ENCODE data around the gene MAPKAPK2. TPM values are rescaled to one million over a fixed set of nuclear protein-coding genes. Genes with fewer than 3 reads are reported as not detected.

Gene MAPKAPK2
- polyA plus RNA-seq, 1 donor: 71.1 TPM

DNA sequence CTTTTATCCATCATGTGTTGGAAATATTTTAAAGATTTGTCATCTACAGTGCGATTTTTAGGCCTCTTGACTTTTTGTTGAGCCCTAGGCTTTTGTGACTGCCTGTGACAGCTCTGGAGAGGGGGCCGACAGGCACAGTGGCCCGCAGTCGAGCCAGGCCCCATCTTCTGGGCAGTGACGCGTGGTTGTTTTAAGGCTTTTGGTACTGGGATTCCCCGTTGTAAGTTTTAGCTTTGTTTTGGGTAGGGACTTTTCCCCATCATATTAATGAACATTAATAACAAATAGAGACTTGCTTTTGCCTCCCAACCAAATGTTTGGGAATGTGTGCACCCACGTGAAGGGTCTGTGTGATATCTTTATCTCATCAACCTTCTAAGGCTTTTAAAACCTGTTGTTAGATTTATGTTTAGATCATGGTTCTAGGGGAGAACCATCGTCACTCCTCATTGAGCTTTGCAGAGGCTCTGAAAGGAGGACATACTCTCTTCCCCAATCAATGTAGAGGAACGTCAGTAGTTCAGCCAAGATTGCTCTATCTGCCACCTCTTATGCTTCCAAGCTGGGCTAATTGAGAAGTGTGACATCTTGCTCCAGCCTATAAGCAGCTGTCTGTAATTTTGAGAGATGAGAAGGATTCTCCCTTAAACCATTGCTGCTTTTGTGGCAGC, 34.6 kb downstream of the MAPKAPK2 start:
- DNase-seq: no peak

DNA sequence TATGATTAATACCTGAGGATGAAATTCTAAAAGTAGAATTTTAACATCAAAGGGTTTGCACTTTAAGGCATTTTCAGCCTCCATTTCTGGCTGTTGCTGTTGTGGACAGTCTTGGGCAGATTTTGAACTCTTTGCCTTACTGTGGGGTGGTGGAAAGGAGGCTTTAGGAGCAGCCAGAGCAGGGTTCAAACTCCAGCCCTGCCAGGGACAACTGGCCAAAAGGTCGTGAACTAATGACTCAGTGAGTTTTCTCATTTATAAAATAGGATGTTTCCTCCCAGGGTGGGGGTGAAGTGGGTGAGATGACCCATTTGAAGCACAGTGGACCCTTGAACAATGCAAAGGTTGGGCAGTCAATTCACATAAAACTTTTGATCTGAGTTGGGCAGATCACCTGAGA, 36.7 kb downstream of the MAPKAPK2 start:
- no peak for DNase-seq

DNA sequence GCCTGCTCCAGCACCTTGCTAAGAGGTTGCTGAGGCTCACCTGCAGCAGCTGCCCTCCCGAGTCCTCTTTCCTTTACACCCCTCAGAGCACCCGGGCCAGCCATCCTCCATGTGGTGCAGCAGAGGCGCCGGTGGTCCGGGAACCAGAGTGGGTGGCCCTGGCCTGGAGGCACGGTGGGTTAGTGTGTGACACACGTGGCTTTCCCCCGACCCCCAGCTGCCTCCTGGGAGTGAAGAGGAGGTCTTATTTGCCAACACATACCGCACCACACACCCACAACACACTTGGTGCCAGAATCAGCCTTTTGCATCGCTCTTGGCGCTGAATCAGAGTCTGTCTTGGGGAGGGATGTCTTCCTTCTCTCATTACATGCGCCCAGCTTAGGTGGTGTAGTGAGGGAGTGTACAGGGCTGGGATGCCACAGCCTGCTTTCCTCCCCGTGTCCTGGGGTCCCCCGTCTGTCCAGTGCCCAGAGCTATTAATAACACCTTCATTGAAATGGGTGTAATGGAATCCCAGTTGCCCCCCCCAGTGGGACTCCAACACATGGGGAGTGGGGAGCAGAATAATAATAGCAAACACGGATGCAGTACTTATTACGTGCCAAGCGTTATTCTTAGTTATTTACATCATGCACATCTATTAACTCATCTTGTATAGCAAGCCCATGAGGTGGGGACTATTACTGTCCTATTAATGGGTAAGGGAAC, 38.2 kb downstream of the MAPKAPK2 start:
- no peak for DNase-seq

DNA sequence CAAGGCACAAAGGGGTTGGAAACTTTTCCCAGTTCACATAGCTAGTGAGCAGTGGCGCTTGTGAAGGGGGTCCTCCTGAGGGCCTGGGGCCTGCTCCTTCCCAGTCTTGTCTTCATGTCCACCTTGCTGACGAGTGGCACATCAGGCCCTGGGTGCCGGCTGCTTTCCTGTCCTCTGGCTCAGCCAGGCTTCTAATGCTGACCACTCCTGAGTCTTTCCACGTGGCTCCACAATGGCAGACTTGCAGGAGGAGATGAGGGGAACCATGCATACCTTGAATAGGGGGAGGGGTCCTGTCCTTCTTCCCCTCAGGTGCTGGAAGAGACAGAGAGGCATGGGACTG, 38.7 kb downstream of the MAPKAPK2 start:
- no peak for DNase-seq

- DNase-seq: no peak
Observed at GRCh38 chr1:206723805-206724472, 39.2 kb downstream of the MAPKAPK2 start.

GRCh38 chr1:206725109-206725963, 40.6 kb downstream of the MAPKAPK2 start:
- no peak for DNase-seq

GRCh38 chr1:206727981-206728696, 43.4 kb downstream of the MAPKAPK2 start:
- no peak for DNase-seq

DNA sequence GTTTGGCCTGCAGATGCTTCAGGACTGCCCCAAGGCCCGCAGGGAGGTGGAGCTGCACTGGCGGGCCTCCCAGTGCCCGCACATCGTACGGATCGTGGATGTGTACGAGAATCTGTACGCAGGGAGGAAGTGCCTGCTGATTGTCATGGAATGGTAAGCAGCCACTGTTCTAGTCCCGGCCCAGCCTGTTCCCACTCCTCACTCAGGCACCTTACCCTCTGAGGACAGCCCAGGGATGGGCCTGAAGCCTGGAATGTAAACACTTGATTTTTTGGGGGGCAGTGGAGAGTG, 43.9 kb downstream of the MAPKAPK2 start:
- no peak for DNase-seq

DNA sequence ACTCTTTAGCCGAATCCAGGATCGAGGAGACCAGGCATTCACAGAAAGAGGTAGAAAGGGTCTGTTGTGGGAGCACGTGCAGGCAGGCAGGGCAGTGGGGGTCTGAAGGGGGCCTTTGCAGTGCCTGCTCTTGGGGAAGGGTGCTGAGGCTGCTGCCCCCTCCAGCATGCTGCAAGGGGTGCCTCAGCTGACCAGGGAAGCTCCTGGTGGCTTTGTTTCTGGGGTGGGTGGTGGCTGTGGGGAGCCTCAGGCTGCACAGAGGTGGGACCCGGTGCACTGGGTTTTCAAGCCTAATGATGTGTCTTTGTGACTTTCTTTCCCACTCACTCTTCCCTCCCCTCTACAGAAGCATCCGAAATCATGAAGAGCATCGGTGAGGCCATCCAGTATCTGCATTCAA, 44.3 kb downstream of the MAPKAPK2 start:
- DNase-seq: no peak

DNA sequence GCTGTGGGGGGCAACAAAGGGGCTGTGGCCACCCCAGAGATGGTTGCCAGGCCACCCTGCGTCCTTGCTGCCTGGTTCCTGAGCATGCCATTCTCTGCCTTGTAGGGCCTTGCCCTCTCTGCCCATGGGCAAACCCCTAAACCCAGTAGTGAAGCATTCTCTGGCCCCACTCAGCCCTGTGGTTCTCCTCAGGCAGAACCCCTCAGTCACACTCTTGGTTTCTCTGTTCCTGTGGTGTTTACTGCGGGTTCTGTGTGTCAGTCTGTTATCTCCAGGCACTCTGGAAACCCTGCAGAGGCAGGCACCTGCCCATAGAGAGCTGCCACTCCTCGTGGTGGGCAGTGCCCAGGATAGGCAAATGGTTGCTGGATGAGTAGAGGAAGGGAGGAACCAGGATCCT, 44.8 kb downstream of the MAPKAPK2 start:
- no peak for DNase-seq

- DNase-seq: no peak
Observed at GRCh38 chr1:206732508-206732907, 47.8 kb downstream of the MAPKAPK2 start.

DNA sequence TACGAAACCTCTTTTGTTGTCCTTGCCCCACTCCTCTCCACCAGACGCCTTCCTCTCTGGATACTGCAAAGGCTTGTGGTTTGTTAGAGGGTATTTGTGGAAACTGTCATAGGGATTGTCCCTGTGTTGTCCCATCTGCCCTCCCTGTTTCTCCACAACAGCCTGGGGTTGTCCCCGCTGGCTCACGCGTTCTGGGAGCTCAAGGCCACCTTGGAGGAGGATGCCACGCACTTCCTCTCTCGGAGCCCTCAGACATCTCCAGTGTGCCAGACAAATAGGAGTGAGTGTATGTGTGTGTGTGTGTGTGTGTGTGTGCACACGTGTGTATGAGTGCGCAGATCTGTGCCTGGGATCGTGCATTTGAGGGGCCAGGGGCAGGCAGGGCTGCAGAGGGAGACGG, 48.3 kb downstream of the MAPKAPK2 start:
- DNase-seq: no peak

DNA sequence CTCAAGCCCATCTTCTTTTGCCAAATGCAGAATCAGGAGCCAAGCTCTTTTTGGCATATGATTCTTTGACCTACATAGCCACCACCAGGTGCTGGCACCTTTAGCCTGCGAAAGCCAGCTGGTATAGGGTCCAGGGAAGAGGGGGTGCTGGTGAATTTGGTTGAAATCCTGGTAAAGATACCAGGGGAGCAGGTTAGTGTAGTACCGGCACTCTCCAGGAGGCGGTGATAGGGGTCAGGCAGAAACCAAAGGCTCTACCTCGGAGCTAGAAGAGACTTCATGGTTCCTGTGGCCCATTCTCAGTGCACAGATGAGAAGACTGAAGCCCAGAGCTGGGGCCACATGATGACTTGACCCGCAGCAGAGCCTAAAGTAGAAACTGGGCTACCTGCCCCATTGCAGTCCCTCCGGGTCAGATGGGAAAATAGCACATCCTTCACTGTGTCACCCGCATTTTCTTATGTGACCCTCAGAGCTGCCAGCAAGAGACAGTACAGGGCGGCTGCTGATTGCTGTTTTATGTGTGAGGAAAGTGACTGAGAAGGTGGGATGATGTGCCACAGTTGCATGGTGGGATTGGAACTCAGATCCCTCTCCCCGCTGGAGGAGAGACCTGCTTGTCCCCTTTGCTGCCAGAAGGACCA, 49.9 kb downstream of the MAPKAPK2 start:
- no peak for DNase-seq

DNA sequence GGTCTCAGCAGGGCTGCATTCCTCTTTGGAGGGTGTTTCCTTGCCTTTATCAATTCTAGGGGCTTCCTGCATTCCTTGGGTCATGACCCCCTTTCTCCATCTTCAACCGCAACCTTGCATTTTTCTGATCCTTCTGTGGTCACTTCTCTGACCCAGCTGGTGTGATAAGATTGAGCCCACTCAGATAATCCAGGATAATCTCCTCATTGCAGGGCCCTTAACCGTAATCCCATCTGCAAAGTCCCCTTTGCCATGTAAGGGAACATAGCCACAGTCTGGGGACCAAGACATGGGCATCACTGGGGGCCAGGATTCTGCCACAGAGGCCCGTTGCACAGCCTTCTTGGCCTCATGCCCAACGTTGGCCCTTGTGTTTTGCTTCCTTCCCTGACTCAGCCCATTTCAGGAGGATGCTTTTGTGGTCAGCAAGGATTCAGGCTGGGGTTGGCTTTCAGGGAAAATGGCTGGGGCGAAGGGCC, 50.9 kb downstream of the MAPKAPK2 start:
- DNase-seq: no peak

DNA sequence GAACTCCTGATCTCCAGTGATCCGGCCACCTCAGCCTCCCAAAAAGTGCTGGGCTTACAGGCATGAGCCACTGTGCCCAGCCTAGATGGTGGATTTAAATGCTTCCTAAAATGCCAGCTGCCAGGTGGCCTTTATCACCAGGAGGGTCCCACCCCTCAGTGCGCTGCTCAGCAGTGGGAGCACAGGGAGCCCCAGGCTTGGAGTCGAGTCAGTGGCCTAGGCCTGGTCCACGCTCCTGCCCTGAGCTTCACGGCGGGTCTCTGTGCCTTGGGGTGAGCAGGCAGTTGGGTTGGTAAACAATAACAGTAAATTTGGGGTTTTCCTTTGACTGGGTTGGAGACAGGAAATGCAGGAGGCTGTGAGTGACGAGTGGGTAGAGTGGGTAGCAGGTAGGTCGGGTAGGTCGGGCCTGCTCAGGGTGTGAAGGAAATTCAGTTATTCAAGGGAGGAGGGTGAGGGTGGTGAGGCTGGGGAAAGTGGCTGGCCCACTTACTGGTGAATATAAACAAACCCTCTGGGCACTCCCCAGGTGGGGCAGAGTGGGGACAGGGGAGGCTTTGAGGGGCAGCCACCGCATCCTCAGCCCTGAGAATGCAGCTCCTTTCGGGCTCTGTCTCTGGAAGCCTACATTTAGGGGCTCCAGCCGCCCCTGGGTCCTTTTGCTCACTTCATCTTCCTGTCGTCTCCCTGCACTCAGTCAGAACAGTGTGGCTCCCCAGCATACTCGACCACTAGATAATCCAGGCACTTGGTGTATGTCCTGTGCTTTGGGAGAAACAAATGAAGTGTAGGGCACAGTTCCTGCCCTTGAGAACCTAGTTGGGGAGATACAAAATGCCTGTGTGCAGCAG, 52.4 kb downstream of the MAPKAPK2 start:
- no peak for DNase-seq

DNA sequence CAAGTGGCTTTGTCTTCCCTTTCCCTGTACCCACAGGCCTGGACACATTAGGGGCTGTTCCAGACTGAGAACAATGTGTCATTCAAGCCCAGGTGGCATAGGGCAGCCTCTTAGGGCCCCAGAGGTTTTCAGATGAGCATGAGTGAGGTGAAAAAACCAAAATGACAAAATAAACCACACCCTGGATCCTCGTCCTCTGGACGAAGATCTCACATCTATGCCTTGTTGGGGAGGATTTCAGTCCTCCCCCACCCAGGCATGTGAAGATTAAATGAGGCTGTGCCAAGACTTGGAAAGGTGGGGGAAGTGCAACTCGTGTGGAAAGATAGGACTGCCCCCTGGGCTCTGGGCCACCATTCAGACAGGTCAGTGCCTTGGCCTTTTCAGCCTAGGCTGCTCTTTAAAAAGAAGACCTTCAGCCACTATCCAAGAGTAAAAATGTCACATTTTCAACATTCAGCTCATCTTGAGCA, 53.1 kb downstream of the MAPKAPK2 start:
- no peak for DNase-seq

GRCh38 chr1:206738370-206739366, 54.0 kb downstream of the MAPKAPK2 start:
- DNase-seq: no peak

DNA sequence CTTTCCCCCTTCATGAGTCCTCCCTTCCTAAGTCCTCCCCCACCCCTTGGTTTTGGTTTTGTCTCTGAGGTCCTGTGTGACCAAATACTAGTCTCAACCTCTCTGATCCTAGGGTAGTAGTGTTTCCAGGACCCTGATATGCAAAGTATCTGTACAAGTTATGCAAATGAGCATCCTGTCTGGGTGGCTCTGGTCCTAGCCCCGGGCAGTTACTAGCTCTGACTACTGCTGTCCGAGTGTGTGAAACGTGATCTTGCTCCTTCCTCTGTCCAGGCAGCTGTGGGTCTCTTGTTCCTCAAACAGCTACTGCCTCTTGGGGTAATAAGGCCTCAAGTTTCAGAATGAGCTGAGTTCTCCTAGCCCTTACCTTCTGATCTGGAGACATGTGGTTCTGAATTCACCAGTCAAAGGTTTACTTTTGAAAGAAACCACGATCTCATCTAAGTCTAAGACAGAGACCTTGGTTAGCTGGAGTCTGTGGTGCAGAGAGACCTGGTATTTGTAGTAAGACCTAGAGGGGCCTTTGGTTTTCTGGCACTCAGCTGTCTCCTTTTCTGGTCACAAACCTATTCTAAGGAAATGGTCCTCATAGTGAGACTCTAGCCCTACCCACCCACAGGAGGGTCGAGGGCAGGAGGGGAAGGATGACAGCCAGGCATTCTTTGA, 54.8 kb downstream of the MAPKAPK2 start:
- DNase-seq: no peak

All from left kidney (tissue), 2 donors.